CD4-positive, alpha-beta T cell treated with Interferon alpha-2 for 1 hour (primary cell): Measurements from ENCODE around the gene RHD.
"Not testable (repeated sequence)": the region's sequence is repeated elsewhere in the genome, so short reads cannot be mapped to it uniquely, and the experiment has no call there.

Experiments used
- DNase-seq, 2 donors: peaks; one replicate each; pipeline ENCODE4 v3.0.0-alpha.2; 2020 to 2022

Gene RHD

GRCh38 chr1:25309085-25309484 lies 36.8 kb downstream of the RHD start:
- peak in 1 of 2 donors; percentile 3 for DNase-seq

DNA sequence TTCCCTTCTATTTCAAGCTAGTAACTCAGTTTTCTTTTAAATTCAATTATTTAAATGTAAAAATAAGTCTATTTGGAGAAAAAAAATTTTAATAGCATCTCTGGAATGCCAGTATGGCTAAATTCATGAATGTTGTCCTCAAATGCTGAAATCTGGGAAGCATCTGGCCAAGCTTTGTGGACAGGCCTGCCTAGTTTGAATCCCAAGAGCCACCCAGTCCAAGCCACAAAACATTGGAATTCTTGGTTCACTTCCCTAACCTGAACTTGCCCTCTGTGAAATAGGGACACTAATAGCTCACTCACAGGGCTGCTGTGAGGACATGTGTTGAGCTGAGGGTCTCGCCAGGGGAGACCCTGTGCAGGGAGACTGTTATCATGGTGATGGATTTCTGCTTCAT lies 37.2 kb downstream of the RHD start:
- DNase-seq, result not testable (repeated sequence)

DNA sequence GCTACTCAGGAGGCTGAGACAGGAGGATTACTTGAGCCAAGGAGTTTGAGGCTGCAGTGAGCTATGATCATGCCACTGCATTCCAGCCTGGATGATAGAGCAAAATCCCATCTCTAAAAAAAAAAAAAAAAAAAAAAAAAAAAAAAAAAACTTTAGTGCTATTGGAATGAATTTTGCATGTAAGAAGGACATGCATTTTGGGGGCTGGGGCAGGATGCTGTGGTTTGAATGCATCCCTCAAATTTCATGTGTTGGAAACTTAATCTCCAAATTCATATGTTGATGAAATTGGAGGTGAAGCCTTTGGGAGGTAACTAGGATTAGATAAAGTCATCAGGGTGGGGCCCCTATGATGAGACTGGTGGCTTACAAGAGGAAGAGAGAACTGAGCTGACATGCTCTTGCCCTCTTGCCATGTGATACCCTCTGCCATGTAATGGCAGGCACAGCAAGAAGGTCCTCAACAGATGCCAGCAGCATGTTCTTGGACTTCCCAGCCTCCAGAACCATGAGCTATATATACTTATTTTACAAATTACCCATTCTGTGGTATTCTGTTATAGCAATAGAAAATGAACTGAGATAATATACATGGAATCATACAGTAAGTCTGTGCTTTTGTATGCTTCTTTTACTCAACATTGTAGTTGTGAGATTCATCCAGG lies 40.6 kb downstream of the RHD start:
- DNase-seq, result not testable (repeated sequence)

DNA sequence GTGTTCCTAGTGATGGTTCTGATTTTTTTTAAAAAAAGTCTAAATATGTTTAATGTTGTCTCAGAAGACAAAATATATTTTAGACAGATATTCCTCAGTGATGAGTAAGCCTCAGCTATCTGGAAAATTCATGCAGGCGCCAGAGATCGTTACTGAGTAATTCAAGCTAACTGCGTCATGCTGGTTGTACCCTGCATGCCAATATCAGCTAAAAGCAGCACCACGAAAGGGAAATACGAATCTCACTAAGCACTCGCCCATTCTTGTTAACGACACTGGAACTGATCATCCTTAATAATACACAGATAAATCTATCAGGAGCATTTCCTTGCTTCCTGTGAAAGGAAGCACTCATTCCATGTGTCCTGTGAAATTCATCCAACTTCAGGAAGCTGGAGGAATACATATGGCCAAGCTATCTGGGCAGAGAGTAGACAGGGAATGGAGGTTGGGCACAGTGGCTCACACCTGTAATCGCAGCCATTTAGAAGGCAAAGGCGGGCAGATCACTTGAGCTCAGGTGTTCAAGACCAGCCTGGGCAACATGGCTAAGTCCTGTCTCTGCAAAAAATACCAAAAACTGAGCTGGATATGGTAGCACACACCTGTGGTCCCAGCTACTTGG lies 48.1 kb downstream of the RHD start:
- not testable (repeated sequence) for DNase-seq

- not testable (repeated sequence) for DNase-seq
Observed at GRCh38 chr1:25322127-25322526, 49.8 kb downstream of the RHD start.

- not testable (repeated sequence) for DNase-seq
Observed at GRCh38 chr1:25324407-25324806, 52.1 kb downstream of the RHD start.

DNA sequence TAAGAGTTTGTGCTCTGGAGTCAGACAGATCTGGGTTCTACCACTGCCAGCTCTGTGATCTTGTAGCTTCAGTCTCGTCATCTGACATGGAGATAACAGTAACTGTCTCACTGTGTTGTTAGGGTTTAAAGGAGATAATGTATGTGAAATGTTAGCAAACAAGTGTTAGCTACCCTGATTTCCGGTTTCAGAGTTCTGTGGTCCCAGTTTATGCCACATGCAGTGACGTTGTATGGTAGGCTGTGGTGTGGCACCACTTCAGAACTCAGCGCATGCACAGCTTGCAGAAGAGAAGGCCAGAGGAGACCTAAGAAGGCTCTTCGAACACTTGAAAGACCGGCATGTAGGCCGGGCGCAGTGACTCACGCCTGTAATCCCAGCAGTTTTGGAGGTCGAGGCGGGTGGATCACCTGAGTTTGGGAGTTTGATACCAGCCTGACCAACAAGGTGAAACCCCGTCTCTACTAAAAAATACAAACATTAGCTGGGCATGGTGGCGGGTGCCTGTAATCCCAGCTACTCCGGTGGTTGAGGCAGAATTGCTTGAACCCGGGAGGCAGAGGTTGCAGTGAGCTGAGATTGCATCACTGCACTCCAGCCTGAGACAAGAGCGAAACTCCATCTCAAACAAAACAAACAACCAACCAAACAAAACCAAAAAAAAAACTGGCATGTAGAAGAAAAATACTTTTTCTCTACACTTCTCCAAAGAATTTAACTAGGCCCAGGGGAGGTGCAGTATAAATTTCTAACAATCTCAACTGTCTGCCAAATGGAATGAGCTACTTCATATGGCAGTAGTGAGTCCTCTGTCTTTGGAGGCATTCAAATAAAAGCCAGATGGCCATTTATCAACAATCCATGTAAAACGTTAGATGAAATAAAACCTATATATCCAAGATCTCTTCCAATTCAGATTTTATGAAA lies 55.8 kb downstream of the RHD start:
- DNase-seq, result not testable (repeated sequence)

GRCh38 chr1:25328791-25329185 lies 56.5 kb downstream of the RHD start:
- DNase-seq, result not testable (repeated sequence)

DNA sequence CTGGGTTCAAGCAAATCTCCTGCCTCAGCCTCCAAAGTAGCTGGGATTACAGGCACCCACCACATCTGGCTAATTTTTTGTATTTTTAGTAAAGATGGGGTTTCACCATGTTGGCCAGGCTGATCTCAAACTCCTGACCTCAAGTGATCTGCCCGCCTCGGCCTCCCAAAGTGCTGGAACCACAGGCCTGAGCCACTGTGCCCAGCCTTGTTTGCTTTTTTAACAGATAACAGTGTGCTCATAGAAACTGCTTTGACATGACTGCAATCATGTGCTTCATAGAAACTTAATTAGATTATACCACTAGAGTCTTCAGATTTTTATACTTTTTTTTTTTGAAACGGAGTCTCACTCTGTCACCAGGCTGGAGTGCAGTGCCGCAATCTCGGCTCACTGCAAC lies 57.0 kb downstream of the RHD start:
- DNase-seq, result not testable (repeated sequence)

- DNase-seq, result peak; percentile 12 to 24
Observed at GRCh38 chr1:25329950-25330349, 57.6 kb downstream of the RHD start.

DNA sequence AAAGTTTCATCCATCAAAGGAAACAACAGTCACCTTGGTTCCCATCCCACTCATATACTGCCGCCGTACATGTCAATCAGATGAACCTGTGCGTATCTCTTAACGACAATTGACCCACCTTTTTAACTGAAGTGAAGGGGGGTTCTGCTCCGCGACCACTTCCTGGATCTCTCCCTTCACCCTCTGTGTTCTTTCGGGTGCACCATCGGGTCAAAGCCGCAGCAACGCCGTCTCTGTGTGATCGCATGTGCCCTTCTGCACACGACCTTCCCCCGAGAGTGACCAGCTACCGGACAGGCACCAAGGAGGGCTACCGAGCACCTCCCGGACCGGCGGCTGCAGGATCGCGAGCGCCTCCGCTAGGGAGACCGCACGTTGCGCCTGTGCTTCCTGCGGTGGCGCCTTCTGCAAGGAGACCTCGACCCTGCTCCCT lies 64.6 kb downstream of the RHD start:
- peak; percentile 6 to 40 for DNase-seq

DNA sequence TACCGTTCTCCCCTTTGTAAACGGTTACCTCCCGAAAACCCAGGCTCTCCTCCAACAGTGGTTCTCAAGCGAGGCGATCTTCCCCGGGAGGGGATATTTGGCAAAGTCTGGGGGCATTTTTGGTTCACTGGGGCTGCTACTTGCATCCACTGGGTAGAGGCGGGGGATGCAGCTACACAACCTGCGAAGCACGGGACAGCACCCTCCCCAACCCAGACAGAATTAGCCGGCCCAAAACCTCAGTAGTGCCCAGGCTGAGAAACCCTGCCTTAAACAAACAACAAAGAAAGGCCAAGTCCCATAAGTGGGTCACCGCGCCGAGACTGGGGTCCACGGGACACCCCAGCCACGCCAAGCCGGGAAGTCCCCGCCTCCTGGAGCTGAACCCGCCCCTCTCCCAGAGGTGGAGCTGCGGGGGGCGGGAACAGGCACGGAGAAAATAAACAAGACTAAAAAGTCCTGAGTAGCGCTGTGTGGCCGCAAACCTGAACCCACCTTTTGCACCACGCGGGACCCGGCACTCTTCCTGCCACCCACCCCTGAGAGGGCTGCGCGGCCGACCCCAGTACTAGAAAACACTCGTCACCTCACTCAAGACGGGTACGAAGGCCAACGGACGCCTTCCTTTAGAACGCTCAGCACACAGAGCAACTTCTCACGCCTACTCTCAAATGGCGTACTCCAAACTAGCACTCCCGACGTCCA lies 65.3 kb downstream of the RHD start:
- DNase-seq, result peak; percentile 18 to 53

- peak; percentile 89 to 94 for DNase-seq
Observed at GRCh38 chr1:25338188-25338981, 66.1 kb downstream of the RHD start, which contains the start of gene TMEM50A. Gene TMEM50A, plus strand, starts transcription at chr1:25338334. Its CDS starts 2,153 bp downstream, at chr1:25340487.

GRCh38 chr1:25338986-25339385 lies 66.7 kb downstream of the RHD start:
- no peak for DNase-seq

GRCh38 chr1:25341746-25342145 lies 69.4 kb downstream of the RHD start:
- no peak for DNase-seq

DNA sequence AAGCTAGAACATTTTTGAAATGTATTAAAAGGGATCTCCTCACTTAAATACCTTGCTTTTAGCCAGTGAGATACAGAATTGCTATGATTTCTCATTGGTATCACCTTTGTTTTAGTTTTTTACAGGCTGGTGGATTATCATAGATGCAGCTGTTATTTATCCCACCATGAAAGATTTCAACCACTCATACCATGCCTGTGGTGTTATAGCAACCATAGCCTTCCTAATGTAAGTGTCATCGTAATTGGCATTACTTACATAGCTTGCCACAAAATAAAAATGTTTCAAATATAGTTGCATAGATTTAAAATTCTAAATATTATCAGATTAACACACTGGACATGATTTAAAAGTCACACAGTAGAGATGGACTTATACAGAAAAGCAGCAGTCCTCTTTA lies 70.5 kb downstream of the RHD start:
- DNase-seq, result no peak

DNA sequence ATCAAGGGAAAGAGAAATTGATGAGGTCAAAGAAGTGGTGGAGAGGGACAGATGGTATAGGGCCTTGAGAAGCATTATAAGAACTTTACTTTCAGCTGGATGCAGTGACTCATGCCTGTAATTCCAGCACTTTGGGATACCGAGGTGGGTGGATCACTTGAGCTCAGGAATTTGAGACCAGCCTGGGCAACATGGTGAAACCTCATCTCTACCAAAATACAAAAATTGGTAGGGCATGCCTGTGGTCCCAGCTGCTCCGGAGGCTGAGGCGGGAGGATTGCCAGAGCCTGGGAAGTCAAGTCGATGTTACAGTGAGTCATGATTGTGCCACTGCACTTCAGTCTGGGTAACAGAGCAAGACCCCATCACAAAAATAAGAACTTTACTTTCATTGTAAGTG lies 71.6 kb downstream of the RHD start:
- no peak for DNase-seq

DNA sequence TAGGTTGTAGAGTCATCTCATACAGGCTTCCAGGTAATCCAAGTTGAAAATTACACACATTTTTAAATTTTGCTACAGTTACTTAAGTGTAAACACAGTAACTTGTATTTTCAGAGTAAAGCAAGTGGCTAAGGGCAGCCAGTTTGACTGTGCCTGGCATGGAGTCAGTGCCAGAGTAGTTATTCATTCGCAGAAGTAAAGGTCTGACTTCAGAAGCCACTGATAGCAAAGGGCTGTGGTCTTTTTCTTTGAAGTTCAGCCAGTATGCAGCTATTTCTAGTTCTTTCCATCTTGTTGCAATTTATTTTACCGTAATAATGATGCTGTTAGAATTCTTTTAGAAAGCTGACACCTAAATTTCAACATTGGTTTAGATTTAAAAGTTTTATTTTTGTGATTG lies 75.2 kb downstream of the RHD start:
- no peak for DNase-seq

DNA sequence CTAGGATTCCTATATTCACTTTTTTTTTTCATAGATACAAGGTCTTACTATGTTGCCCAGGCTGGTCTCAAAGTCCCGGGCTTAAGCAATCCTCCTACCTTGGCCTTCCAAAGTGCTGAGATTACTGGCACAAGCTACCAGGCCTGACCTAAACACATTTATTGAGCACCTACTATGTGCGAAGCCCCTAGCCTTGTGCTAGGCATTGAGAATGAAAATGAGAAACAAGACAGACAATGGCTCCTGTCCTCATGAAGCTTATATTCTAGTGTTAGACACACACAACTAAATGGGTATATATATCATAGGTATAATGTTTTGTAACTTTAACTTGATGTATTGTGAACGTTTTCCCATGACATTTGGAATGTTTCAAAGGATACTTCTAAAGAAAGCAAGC lies 77.3 kb downstream of the RHD start:
- DNase-seq, result no peak

- DNase-seq, result peak in 1 of 2 donors; percentile 67
Observed at GRCh38 chr1:25355841-25356395, 83.6 kb downstream of the RHD start.

DNA sequence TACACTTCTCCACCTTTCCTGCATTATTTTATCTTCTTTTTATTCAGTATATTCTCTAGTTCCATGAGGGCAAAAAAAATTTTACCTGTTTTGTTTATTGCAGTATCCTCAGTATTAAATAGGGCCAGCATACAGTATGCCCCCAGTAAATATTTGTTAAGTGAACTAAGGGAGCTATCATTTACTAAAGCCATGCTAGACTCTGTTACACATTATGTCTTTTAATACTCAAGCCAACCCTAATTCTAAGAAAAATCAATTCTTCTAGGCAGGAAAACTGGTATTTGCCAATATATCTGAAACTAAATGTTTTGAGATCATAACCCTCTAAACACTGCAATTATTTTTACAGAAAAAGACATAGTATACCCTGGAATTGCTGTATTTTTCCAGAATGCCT lies 84.1 kb downstream of the RHD start:
- DNase-seq, result no peak

- DNase-seq, result no peak
Observed at GRCh38 chr1:25356848-25357247, 84.5 kb downstream of the RHD start.
